ENCODE measurements around the gene CDK19. TPM values are rescaled to one million over a fixed set of nuclear protein-coding genes. Genes with fewer than 3 reads are reported as not detected.
"Not testable (repeated sequence)": the region's sequence is repeated elsewhere in the genome, so short reads cannot be mapped to it uniquely, and the experiment has no call there.

Gene CDK19
- total RNA-seq, 8 experiments from 2014 or later: 15.2 to 37.0 (median 18.8) TPM

DNA sequence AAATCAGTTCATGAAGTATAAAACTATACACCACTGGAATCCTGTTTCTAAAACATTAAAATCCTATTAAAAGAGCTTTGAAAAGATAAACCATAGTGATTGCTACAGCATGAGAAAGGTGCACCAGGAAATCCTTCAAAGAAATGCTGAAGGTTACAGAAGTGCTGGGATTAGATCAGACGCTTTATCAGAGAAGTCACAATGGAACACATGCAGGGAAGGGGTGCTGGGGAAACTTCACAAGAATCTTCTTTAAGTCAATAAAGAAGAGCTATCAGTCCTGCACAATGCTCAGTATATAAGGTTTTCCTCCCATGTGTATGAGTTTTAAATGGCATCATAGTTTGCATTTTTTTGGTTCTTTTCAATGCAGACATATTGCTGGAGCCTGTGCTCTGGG lies 201.2 kb downstream of the CDK19 start:
- no peak for ATAC-seq (replicated peaks in 6 of 8)
- H3K27ac ChIP-seq: no peak overlapping the region
- 83 to 100% (median 100%) methylated on average over 1 of the region's 1 CpG; no CpG with 5 or more reads in 7 of the 10 experiments for WGBS, 10 experiments
- no peaks in the 10 kb centered on the region for H3K4me1 ChIP-seq (replicated peaks in 1 of 2)
- H3K4me3 ChIP-seq: no peak overlapping the region
- in situ Hi-C loops (cut with MboI; ENCODE audit: low pct_unique_long_range_greater_than_20kb in 2 of 9, low sequenced_read_pairs in 9 of 9, unreplicated experiment in 9 of 9): no loop called here

DNA sequence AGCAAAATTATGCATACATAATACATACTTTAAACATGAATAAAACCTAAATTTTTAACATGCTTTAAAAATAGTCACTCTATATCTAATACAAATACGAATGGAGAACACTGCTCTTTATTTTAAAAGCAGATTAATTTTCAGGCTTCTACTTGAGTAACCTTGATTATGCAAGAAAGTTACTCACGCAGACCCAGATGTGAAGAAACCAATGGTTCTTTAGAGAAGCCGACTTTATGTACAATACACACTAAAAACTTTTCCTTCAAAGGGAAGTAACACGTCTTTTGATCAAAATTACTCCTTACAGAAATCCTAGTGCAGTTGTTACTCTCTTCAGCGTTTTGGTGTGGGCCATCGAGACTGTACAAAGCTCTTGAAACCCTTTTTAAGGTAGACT lies 201.9 kb downstream of the CDK19 start:
- H3K27ac ChIP-seq: no peak overlapping the region
- H3K4me1 ChIP-seq (replicated peaks in 1 of 2): no peaks in the 10 kb centered on the region
- WGBS, 10 experiments: 17 to 82% (median 72%) methylated on average over 1 to 6 of the region's 6 CpGs
- H3K4me3 ChIP-seq: no peak overlapping the region
- in situ Hi-C loops (cut with MboI; ENCODE audit: low pct_unique_long_range_greater_than_20kb in 2 of 9, low sequenced_read_pairs in 9 of 9, unreplicated experiment in 9 of 9): no loop called here
- peak in 1 of 8 experiments; percentile 20 for ATAC-seq (replicated peaks in 6 of 8)

DNA sequence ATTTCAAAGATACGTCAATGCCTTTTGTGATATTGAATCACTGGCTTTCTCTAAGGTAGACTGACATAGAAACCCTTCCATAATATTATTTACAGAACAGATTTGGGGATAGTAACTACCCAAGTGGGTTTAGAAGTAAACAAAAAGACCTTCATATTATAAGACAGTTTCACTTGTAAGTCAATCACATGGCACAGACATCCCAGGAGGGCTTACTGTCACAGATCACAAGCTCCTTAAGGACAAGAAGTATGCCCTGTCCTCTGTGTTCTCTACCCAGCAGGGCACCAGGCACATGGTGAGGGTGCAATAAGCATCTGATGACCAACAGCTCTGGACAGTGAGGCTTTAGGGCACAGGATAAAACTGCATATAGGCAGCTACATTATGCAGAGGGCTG lies 203.0 kb downstream of the CDK19 start:
- 83 to 100% (median 94%) methylated on average over 1 of the region's 1 CpG; no CpG with 5 or more reads in 4 of the 10 experiments for WGBS, 10 experiments
- in situ Hi-C loops (cut with MboI; ENCODE audit: low pct_unique_long_range_greater_than_20kb in 2 of 9, low sequenced_read_pairs in 9 of 9, unreplicated experiment in 9 of 9): no loop called here

DNA sequence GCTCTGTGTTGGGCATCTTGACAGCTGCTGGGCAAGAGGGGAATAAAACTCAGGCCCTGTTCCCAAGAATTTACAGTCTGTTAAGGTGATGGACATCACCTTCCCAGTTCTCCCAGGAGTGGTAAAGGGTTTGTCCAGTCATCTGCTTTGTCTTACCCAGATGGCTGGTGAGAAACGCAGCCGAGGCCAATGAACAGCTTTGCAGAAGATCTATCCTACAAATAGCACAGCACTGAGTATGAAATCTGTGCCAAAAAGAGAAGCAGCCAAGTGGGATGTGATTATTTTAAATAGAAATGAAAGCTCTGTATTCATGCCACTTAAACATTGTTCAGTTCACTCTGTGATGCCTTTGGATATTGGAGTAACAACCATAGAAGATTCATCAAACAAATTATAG lies 206.2 kb downstream of the CDK19 start:
- no peak overlapping the region for H3K27ac ChIP-seq
- no peak for ATAC-seq (replicated peaks in 6 of 8)
- in situ Hi-C loops (cut with MboI; ENCODE audit: low pct_unique_long_range_greater_than_20kb in 2 of 9, low sequenced_read_pairs in 9 of 9, unreplicated experiment in 9 of 9): no loop called here
- H3K4me3 ChIP-seq: no peak overlapping the region
- no peaks in the 10 kb centered on the region for H3K4me1 ChIP-seq (replicated peaks in 1 of 2)
- WGBS, 10 experiments: 21 to 72% (median 43%) methylated on average over 2 of the region's 2 CpGs; no CpG with 5 or more reads in 6 of the 10 experiments

More for the DNA sequence above, 203.0 kb downstream of the CDK19 start:
- Histone ChIP-seq H3K4me3 (no peak overlapping the region), H3K27ac (no peak overlapping the region), H3K4me1 (replicated peaks in 1 of 2) (no peaks in the 10 kb centered on the region)
- peak in 1 of 8 experiments; percentile 11 for ATAC-seq (replicated peaks in 6 of 8)

DNA sequence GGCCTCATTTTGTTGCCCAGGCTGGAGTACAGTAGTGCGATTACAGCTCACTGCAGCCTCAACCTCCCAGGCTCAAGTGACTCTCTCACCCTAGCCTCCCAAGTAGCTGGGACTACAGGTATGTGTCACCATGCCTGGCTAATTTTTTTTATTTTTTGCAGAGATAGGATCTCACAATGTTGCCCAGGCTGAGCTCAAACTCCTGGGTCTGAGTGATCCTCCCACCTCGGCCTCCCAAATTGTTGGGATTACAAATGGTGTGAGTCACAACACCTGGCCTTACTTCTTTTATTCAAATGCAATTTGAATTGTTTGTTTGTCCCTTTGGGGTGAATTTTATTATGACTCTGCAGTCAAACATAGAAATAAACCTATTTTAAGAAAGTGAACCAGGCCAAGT lies 207.1 kb downstream of the CDK19 start:
- H3K4me1 ChIP-seq (replicated peaks in 1 of 2): no peaks in the 10 kb centered on the region
- 80 to 100% (median 93%) methylated on average over 1 to 2 of the region's 2 CpGs; no CpG with 5 or more reads in 6 of the 10 experiments for WGBS, 10 experiments
- H3K27ac ChIP-seq: no peak overlapping the region
- no peak overlapping the region for H3K4me3 ChIP-seq
- ATAC-seq (replicated peaks in 6 of 8): no peak
- in situ Hi-C loops (cut with MboI; ENCODE audit: low pct_unique_long_range_greater_than_20kb in 2 of 9, low sequenced_read_pairs in 9 of 9, unreplicated experiment in 9 of 9): no loop called here

DNA sequence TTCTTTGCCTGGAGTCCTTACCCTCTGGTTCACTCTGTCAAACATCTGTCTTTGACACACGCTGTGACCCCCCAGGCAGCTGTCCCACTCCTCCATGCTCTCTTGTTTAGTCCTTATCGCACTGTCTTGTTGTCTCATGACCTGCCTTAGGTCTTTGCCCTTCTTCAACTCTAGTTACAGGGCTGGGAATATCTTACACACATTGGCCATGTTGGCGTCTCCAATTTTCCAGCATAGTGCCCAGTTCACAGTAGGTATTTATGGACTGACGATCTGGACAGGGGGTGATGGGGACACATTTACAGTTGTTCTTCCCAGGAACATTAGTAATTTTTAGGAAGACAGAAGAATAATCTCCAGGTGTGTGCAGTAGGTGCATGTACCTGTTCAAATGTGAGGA lies 209.1 kb downstream of the CDK19 start:
- in situ Hi-C loops (cut with MboI; ENCODE audit: low pct_unique_long_range_greater_than_20kb in 2 of 9, low sequenced_read_pairs in 9 of 9, unreplicated experiment in 9 of 9): no loop called here
- no peaks in the 10 kb centered on the region for H3K4me1 ChIP-seq (replicated peaks in 1 of 2)
- no peak overlapping the region for H3K27ac ChIP-seq
- WGBS, 10 experiments: 67 to 100% (median 88%) methylated on average over 1 to 4 of the region's 4 CpGs; no CpG with 5 or more reads in 2 of the 10 experiments
- H3K4me3 ChIP-seq: no peak overlapping the region
- ATAC-seq (replicated peaks in 6 of 8): no peak

DNA sequence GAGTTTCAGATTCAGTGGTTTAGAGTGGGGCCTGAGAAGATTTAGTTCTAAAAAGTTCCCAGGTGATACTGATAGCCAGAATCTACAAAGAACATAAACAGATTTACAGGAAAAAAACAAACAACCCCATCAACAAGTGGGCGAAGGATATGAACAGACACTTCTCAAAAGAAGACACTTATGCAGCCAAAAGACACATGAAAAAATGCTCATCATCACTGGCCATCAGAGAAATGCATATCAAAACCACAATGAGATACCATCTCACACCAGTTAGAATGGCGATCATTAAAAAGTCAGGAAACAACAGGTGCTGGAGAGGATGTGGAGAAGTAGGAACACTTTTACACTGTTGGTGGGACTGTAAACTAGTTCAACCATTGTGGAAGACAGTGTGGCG lies 214.6 kb downstream of the CDK19 start:
- no CpG with 5 or more reads among the region's 3 CpGs for WGBS, 10 experiments
- ATAC-seq (replicated peaks in 6 of 8): not testable (repeated sequence)

DNA sequence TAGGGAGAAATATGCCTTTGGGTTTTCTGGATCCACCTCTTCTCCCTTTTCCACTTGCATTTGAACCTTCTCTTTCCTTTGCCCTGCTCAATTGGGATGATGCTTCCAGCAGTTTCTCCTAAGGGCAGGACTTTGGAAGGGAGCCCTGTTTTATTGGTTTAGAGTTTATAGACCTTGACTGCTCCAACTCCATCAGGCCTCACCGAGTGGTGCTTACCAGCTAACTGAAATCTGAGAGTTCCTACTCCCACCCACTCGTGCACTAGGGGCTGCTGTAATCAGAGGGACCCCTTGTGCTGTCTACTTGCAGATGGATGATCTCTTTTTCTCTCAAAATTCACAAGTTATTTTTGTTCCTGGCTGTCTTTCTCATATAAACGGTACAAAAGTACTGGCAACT lies 217.5 kb downstream of the CDK19 start:
- in situ Hi-C loops (cut with MboI; ENCODE audit: low pct_unique_long_range_greater_than_20kb in 2 of 9, low sequenced_read_pairs in 9 of 9, unreplicated experiment in 9 of 9): no loop called here
- Histone ChIP-seq H3K4me1 (replicated peaks in 1 of 2) (peaks cover 0 to 3% of the 10 kb centered on the region in 2 donors), H3K4me3 (no peak overlapping the region), H3K27ac (no peak overlapping the region)
- 13 to 100% (median 83%) methylated on average over 1 to 3 of the region's 3 CpGs; no CpG with 5 or more reads in 2 of the 10 experiments for WGBS, 10 experiments
- ATAC-seq (replicated peaks in 6 of 8): no peak

More for the DNA sequence above, 214.6 kb downstream of the CDK19 start:
- in situ Hi-C loops (cut with MboI; ENCODE audit: low pct_unique_long_range_greater_than_20kb in 2 of 9, low sequenced_read_pairs in 9 of 9, unreplicated experiment in 9 of 9); H3K4me3 ChIP-seq; H3K27ac ChIP-seq; H3K4me1 ChIP-seq (replicated peaks in 1 of 2): not testable (repeated sequence)

DNA sequence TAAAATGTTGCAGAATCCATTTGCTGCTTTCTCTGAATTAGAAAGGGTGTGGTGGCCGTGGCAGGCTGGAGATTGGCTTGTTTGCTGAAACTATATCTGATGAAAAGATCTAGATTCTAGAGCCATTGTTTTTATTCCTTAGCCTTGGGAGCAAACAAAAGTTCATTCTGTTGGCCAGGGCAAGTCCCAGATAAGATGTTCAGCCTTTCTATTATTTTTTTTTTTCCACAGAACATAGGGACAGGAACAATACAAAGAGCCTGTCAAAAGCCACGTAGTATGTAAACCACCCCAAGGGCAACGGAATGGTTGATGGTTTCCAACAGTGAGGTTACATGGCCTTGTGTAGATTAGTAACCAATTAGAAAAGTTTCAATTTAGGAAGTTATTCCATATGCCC lies 218.9 kb downstream of the CDK19 start:
- Histone ChIP-seq H3K4me1 (replicated peaks in 1 of 2) (peaks cover 0 to 3% of the 10 kb centered on the region in 2 donors), H3K27ac (no peak overlapping the region), H3K4me3 (no peak overlapping the region)
- WGBS, 10 experiments: 49 to 100% (median 68%) methylated on average over 1 to 3 of the region's 3 CpGs; no CpG with 5 or more reads in 1 of the 10 experiments
- in situ Hi-C loops (cut with MboI; ENCODE audit: low pct_unique_long_range_greater_than_20kb in 2 of 9, low sequenced_read_pairs in 9 of 9, unreplicated experiment in 9 of 9): no loop called here
- peak in 1 of 8 experiments; percentile 20 for ATAC-seq (replicated peaks in 6 of 8)

DNA sequence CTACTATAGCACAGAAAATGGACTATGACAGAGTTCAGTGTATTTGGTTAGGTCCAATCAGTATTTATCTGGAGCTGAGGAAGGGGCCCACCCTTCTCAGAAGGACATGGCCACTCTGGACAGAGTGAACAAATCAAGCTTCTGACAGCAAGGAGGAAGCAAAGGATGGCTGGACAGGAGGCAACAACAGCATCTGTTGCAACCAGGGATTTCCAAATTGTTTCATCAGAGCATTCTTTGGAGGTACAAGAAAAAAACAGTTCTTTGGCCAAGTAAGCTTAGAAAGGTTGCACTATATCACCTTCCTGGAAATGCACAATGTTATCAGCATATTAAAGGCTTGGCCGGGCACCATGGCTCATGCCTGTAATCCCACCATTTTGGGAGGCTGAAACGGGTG lies 220.2 kb downstream of the CDK19 start:
- in situ Hi-C loops (cut with MboI; ENCODE audit: low pct_unique_long_range_greater_than_20kb in 2 of 9, low sequenced_read_pairs in 9 of 9, unreplicated experiment in 9 of 9): no loop called here
- WGBS, 10 experiments: 89 to 94% (median 92%) methylated on average over 1 to 2 of the region's 2 CpGs; no CpG with 5 or more reads in 7 of the 10 experiments

DNA sequence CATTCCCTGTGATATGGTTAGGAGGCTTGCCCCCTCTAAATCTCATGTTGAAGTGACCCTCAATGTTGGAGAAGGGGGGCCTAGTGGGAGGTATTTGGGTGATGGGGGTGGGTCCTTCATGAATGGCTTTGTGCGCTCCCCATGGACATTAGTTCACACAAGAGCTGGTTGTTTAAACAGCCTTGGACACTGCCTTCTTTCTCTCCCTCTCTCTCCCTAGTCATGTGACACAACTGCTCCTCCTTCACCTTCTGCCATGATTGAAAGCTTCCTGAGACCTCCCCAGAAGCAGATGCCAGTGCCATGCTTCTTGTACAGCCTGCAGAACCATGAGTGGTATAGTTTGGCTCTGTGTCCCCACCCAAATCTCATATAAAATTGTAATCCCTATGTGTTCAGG lies 221.6 kb downstream of the CDK19 start:
- Histone ChIP-seq H3K4me1 (replicated peaks in 1 of 2) (peaks cover 0 to 3% of the 10 kb centered on the region in 2 donors), H3K27ac (no peak overlapping the region), H3K4me3 (no peak overlapping the region)
- no peak for ATAC-seq (replicated peaks in 6 of 8)
- WGBS, 10 experiments: 100% methylated on average over 1 of the region's 1 CpG; no CpG with 5 or more reads in 8 of the 10 experiments
- in situ Hi-C loops (cut with MboI; ENCODE audit: low pct_unique_long_range_greater_than_20kb in 2 of 9, low sequenced_read_pairs in 9 of 9, unreplicated experiment in 9 of 9): no loop called here

More for the DNA sequence above, 220.2 kb downstream of the CDK19 start:
- no peak overlapping the region for H3K4me3 ChIP-seq
- peaks cover 0 to 3% of the 10 kb centered on the region in 2 donors for H3K4me1 ChIP-seq (replicated peaks in 1 of 2)
- H3K27ac ChIP-seq: no peak overlapping the region
- ATAC-seq (replicated peaks in 6 of 8): no peak

DNA sequence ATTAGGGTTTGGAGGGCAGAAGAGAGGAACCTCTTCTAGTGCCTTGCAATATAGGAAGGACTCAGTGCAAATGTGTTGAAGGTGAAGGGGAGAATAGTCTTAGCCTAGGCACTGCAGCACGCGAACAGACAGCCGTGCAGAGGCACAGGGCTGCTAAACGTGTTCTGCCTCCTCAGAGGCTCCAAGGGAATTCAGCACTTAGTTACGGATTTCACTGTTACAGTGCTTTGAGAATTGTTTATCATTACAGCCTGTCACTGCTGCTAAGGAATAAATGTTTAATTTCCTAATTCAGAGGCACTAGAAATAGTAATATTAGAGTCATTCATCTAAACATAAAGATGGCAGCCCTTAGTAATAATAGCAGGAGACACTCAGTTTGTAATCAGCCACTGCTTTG lies 222.5 kb downstream of the CDK19 start:
- H3K4me1 ChIP-seq (replicated peaks in 1 of 2): peaks cover 0 to 3% of the 10 kb centered on the region in 2 donors
- in situ Hi-C loops (cut with MboI; ENCODE audit: low pct_unique_long_range_greater_than_20kb in 2 of 9, low sequenced_read_pairs in 9 of 9, unreplicated experiment in 9 of 9): no loop called here
- WGBS, 10 experiments: 57 to 100% (median 88%) methylated on average over 1 to 5 of the region's 5 CpGs; no CpG with 5 or more reads in 2 of the 10 experiments

DNA sequence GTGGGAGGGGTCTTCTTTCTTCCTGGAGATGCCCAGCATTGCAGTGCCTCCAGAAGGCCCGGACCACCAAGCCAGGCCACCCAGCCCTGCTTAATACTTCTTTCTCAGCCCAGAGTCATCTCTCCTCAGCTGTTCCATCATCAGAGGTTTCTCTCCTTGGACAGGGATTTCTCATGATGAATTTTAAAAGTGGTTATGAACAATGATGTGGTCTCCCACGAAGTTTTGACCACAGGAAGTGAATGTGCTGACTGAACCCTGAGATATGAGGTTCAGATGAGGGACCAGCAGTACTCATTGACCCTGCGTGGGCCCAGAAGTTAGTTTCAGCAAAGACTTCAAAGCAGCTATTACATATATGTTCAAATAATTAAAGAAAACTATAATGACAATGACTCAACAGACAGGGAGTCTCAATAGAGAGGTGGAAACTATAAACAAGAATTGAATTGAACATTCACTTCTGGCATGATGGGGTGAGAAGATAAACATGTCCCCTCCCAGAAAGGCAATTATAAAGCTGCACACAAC lies 224.4 kb downstream of the CDK19 start:
- no peak for ATAC-seq (replicated peaks in 6 of 8)
- 17 to 100% (median 57%) methylated on average over 1 to 3 of the region's 3 CpGs; no CpG with 5 or more reads in 3 of the 10 experiments for WGBS, 10 experiments
- in situ Hi-C loops (cut with MboI; ENCODE audit: low pct_unique_long_range_greater_than_20kb in 2 of 9, low sequenced_read_pairs in 9 of 9, unreplicated experiment in 9 of 9): no loop called here
- H3K4me1 ChIP-seq (replicated peaks in 1 of 2): no peaks in the 10 kb centered on the region
- no peak overlapping the region for H3K27ac ChIP-seq
- H3K4me3 ChIP-seq: no peak overlapping the region

More for the DNA sequence above, 222.5 kb downstream of the CDK19 start:
- Histone ChIP-seq H3K4me3 (no peak overlapping the region), H3K27ac (no peak overlapping the region)
- ATAC-seq (replicated peaks in 6 of 8): peak in 4 of 8 experiments; percentile 42 to 71 (median 46)

All from motor neuron (in vitro differentiated cells).